HUES6 (cell line): ENCODE measurements around the gene ENTREP3.

Experiments used
- H3K27ac ChIP-seq: 2 replicates; pipeline ENCODE4 v1.7.0; 2013; ENCODE audit warnings: low read depth, mild to moderate bottlenecking, low read length, inconsistent platforms
- H3K27me3 ChIP-seq: 2 replicates; pipeline ENCODE4 v1.6.1; 2013; ENCODE audit warnings: low read length; ENCODE audit not compliant: control insufficient read depth, insufficient read depth
- H3K36me3 ChIP-seq: 2 replicates; pipeline ENCODE4 v1.6.1; 2013; ENCODE audit warnings: low read length; ENCODE audit not compliant: control insufficient read depth, insufficient read depth
- H3K4me1 ChIP-seq: 2 replicates; pipeline ENCODE4 v1.6.1; 2013; ENCODE audit warnings: low read length; ENCODE audit not compliant: control insufficient read depth, insufficient read depth
- H3K4me3 ChIP-seq: 2 replicates; pipeline ENCODE4 v1.5.1; 2013; ENCODE audit warnings: low read depth, low read length
- H3K9ac ChIP-seq: one replicate; pipeline ENCODE4 v1.6.1; 2013; ENCODE audit warnings: mild to moderate bottlenecking, low read length
- H3K9me3 ChIP-seq: 2 replicates; pipeline ENCODE4 v1.6.1; 2013; ENCODE audit warnings: low read depth, low read length; ENCODE audit not compliant: control insufficient read depth, insufficient read depth

The ENTREP3 gene

GRCh38 chr1:155255243-155256007, at the start of gene ENTREP3:
ENTREP3 (minus strand) TSS chr1:155255483; CDS start chr1:155254877, 606 bp downstream.
- H3K9me3 ChIP-seq, result no peaks in the 10 kb centered on the region
- H3K36me3 ChIP-seq, result peaks cover 25% of the 10 kb centered on the region
- H3K27ac ChIP-seq, result no peak within 1 kb of the TSS; the same call in 1 of the 2 replicates
- peak within 1 kb of the TSS; percentile 84 for H3K4me3 ChIP-seq
- peak within 1 kb of the TSS; percentile 50 for H3K9ac ChIP-seq
- peaks cover 23% of the 10 kb centered on the region for H3K4me1 ChIP-seq
- no peaks in the 10 kb centered on the region for H3K27me3 ChIP-seq

- Histone ChIP-seq H3K4me3 (no peak overlapping the region), H3K9me3 (no peaks in the 10 kb centered on the region), H3K4me1 (peaks cover 8% of the 10 kb centered on the region), H3K27ac (no peak overlapping the region), H3K9ac (no peak overlapping the region), H3K36me3 (0 out of 2 replicates have a peak, but pooled peaks cover 6% of the 10 kb centered on the region), H3K27me3 (no peaks in the 10 kb centered on the region)
Measured at GRCh38 chr1:155304558-155305063, 49.3 kb upstream of the ENTREP3 start.

- Histone ChIP-seq H3K4me3 (no peak within 1 kb of the TSS), H3K9me3 (no peaks in the 10 kb centered on the region)
Measured at GRCh38 chr1:155301342-155301841, 46.1 kb upstream of the ENTREP3 start, which contains the start of gene PKLR. PKLR (minus strand) TSS chr1:155301438; CDS start chr1:155301395, 43 bp downstream.

GRCh38 chr1:155300553-155301329, 45.5 kb upstream of the ENTREP3 start:
- no peaks in the 10 kb centered on the region for H3K36me3 ChIP-seq
- peaks cover 15% of the 10 kb centered on the region for H3K27me3 ChIP-seq
- no peak overlapping the region for H3K4me3 ChIP-seq
- H3K27ac ChIP-seq, result no peak overlapping the region
- peaks cover 2% of the 10 kb centered on the region; the same call in 1 of the 2 replicates for H3K4me1 ChIP-seq
- H3K9ac ChIP-seq, result no peak overlapping the region
- H3K9me3 ChIP-seq, result no peaks in the 10 kb centered on the region

More at GRCh38 chr1:155301342-155301841, 46.1 kb upstream of the ENTREP3 start, which contains the start of gene PKLR:
- Histone ChIP-seq H3K4me1 (peaks cover 5% of the 10 kb centered on the region; the same call in 1 of the 2 replicates), H3K36me3 (no peaks in the 10 kb centered on the region), H3K27me3 (peaks cover 8% of the 10 kb centered on the region; the same call in 1 of the 2 replicates), H3K27ac (no peak within 1 kb of the TSS), H3K9ac (no peak within 1 kb of the TSS)

- no peak overlapping the region for H3K9ac ChIP-seq
Measured at GRCh38 chr1:155300024-155300423, 44.7 kb upstream of the ENTREP3 start.

GRCh38 chr1:155297384-155297783, 42.1 kb upstream of the ENTREP3 start:
- Histone ChIP-seq H3K9ac (no peak overlapping the region), H3K36me3 (no peaks in the 10 kb centered on the region)

More at GRCh38 chr1:155300024-155300423, 44.7 kb upstream of the ENTREP3 start:
- Histone ChIP-seq H3K9me3 (no peaks in the 10 kb centered on the region), H3K4me3 (no peak overlapping the region), H3K27ac (no peak overlapping the region), H3K4me1 (0 out of 2 replicates have a peak, but pooled peaks cover 5% of the 10 kb centered on the region), H3K36me3 (no peaks in the 10 kb centered on the region), H3K27me3 (peaks cover 22% of the 10 kb centered on the region)

GRCh38 chr1:155296661-155297060, 41.4 kb upstream of the ENTREP3 start:
- Histone ChIP-seq H3K4me3 (no peak overlapping the region), H3K27ac (no peak overlapping the region), H3K9ac (no peak overlapping the region), H3K27me3 (peaks cover 47% of the 10 kb centered on the region), H3K9me3 (no peaks in the 10 kb centered on the region), H3K4me1 (0 out of 2 replicates have a peak, but pooled peaks cover 9% of the 10 kb centered on the region), H3K36me3 (no peaks in the 10 kb centered on the region)

More at GRCh38 chr1:155297384-155297783, 42.1 kb upstream of the ENTREP3 start:
- Histone ChIP-seq H3K27me3 (peaks cover 47% of the 10 kb centered on the region), H3K4me1 (0 out of 2 replicates have a peak, but pooled peaks cover 9% of the 10 kb centered on the region), H3K9me3 (no peaks in the 10 kb centered on the region), H3K27ac (no peak overlapping the region), H3K4me3 (no peak overlapping the region)

GRCh38 chr1:155295942-155296267, 40.6 kb upstream of the ENTREP3 start:
- no peaks in the 10 kb centered on the region for H3K9me3 ChIP-seq
- H3K36me3 ChIP-seq, result no peaks in the 10 kb centered on the region
- H3K27ac ChIP-seq, result no peak overlapping the region
- H3K27me3 ChIP-seq, result peaks cover 47% of the 10 kb centered on the region
- H3K4me3 ChIP-seq, result peak overlapping the region; percentile 80
- 0 out of 2 replicates have a peak, but pooled peaks cover 9% of the 10 kb centered on the region for H3K4me1 ChIP-seq
- H3K9ac ChIP-seq, result peak overlapping the region; percentile 9

- peak overlapping the region; percentile 80 for H3K4me3 ChIP-seq
- H3K27ac ChIP-seq, result no peak overlapping the region
- H3K9ac ChIP-seq, result peak overlapping the region; percentile 10
- no peaks in the 10 kb centered on the region for H3K36me3 ChIP-seq
- H3K9me3 ChIP-seq, result no peaks in the 10 kb centered on the region
- peaks cover 47% of the 10 kb centered on the region for H3K27me3 ChIP-seq
- H3K4me1 ChIP-seq, result 0 out of 2 replicates have a peak, but pooled peaks cover 9% of the 10 kb centered on the region
Measured at GRCh38 chr1:155295183-155295941, 40.1 kb upstream of the ENTREP3 start.

GRCh38 chr1:155294520-155295182, 39.4 kb upstream of the ENTREP3 start:
- Histone ChIP-seq H3K36me3 (no peaks in the 10 kb centered on the region), H3K4me1 (0 out of 2 replicates have a peak, but pooled peaks cover 9% of the 10 kb centered on the region), H3K4me3 (peak overlapping the region; percentile 80), H3K9ac (peak overlapping the region; percentile 10), H3K27ac (no peak overlapping the region), H3K27me3 (peaks cover 47% of the 10 kb centered on the region), H3K9me3 (no peaks in the 10 kb centered on the region)
